Measurements from ENCODE around the gene SLC39A12. TPM values are rescaled to one million over a fixed set of nuclear protein-coding genes. Genes with fewer than 3 reads are reported as not detected.
A peak's percentile ranks its signal among the peaks of the same experiment; 100 is the strongest.

Gene SLC39A12
- total RNA-seq, 8 experiments from 2014 or later = 0.10 to 2.1 (median 0.11) TPM; not detected in 5

DNA sequence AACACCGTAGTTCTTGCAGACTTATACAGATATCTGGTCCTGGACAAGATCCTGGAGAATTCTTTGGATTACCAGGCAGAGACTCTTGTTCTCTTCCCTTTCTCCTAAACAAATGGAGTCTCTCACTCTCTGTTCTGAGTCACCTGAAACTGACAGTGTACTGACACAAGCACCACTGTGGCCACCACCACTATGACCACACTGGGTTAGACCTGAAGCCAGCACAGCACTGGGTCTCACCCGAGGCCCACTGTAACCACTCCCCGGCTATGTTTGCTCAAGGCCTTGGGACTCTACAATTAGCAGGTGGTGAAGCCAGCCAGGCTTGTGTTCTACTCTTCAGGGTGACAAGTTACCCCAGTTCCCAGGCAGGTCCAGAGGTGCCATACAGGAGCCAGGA, 22.8 kb downstream of the SLC39A12 start:
- H3K27ac ChIP-seq = no peak overlapping the region
- ATAC-seq (replicated peaks in 6 of 8) = no peak
- WGBS, 10 experiments = 50 to 100% (median 77%) methylated on average over 1 to 3 of the region's 3 CpGs; no CpG with 5 or more reads in 4 of the 10 experiments
- H3K4me3 ChIP-seq = no peak overlapping the region
- in situ Hi-C loops (cut with MboI; ENCODE audit: low pct_unique_long_range_greater_than_20kb in 2 of 9, low sequenced_read_pairs in 9 of 9, unreplicated experiment in 9 of 9) = no loop called here
- H3K4me1 ChIP-seq (replicated peaks in 1 of 2) = no peaks in the 10 kb centered on the region

DNA sequence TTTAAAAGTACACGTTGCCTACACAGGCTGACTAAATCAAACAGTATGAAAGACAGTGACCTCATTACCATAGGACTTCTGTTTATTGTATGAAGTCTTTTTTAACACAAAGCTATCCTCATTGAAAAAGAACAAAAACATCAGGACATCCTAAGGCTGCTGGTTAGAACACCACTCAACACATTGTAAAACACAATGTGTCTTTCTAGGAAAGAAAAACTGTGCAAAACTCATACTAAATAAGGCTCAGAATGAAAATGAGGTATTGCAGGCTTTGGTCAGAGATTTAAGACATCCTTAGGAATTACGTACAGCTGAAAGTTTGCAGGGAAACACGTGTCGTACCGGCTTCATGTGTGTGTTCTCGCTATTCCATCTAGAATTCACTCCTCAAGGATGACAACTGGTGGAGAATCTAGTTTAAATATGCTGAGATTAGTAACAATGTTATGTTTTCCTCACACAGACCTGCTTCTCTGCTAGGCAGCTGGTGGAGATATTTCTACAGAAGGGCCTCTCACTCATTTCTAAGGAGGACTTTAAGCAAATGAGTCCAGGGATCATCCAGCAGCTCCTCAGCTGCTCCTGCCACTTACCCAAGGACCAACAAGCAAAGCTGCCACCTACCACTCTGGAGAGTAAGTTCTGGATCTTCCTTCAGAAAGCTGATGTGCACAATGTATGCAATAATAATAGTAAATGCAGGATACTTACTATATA, 29.3 kb downstream of the SLC39A12 start:
- ATAC-seq (replicated peaks in 6 of 8) = peak in 4 of 8 experiments; percentile 16 to 85 (median 50)
- 0 to 86% (median 46%) methylated on average over 1 to 6 of the region's 6 CpGs; no CpG with 5 or more reads in 2 of the 10 experiments for WGBS, 10 experiments
- Histone ChIP-seq H3K4me1 (replicated peaks in 1 of 2) (no peaks in the 10 kb centered on the region), H3K4me3 (no peak overlapping the region), H3K27ac (no peak overlapping the region)
- in situ Hi-C loops (cut with MboI; ENCODE audit: low pct_unique_long_range_greater_than_20kb in 2 of 9, low sequenced_read_pairs in 9 of 9, unreplicated experiment in 9 of 9) = no loop called here

DNA sequence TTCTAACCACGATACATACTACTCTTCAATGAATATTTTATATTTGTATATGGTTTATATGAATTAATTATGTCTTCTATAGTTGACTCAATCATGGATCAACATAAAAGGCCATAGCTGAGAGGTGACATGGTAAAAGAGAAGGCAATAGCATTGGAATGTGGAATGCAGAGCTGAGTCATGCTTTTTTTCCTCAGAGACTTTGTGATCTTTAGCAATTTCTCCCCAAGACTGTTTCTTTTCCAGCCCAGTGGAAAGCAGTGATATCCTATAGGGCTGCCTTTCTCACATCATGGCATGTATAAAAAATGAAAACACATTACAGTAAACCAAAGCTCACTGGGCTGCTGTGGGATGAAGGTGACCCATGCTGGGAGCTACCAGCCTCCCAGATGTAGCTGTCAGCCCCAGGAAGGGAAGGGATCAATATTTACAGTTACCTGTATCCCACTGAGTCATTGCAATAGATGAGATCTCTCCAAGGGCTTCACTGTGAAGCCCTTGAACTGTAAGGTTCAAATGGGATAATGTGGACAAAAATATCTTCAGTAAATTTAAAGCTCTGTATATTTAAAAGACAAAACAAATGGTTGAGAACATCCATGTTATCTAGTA, 30.2 kb downstream of the SLC39A12 start:
- peak in 4 of 8 experiments; percentile 21 to 48 (median 37) for ATAC-seq (replicated peaks in 6 of 8)
- no peak overlapping the region for H3K27ac ChIP-seq
- WGBS, 10 experiments = 67 to 100% (median 100%) methylated on average over 1 of the region's 1 CpG; no CpG with 5 or more reads in 7 of the 10 experiments
- in situ Hi-C loops (cut with MboI; ENCODE audit: low pct_unique_long_range_greater_than_20kb in 2 of 9, low sequenced_read_pairs in 9 of 9, unreplicated experiment in 9 of 9) = no loop called here
- H3K4me3 ChIP-seq = no peak overlapping the region
- no peaks in the 10 kb centered on the region for H3K4me1 ChIP-seq (replicated peaks in 1 of 2)

DNA sequence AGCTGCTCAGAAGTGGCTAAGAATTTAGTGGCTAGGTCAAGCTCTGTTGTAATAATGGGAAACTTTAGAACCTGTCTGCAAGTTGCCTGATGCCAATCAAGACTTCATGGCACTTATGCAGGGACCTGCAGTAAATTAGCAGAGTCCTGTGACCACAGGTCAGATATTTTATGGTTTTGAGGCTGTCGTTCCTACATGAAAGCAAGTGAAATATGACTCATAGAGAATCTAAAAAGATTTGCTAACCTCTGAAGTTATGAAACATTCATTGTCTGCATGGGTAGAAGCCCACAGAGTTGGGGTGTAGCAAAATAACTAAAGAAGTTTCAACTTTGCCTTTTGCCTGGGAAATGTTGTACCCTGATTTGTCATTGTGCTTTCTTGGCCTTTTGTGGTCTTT, 32.3 kb downstream of the SLC39A12 start:
- ATAC-seq (replicated peaks in 6 of 8) = no peak
- WGBS, 10 experiments = 0 to 80% (median 50%) methylated on average over 1 of the region's 1 CpG; no CpG with 5 or more reads in 7 of the 10 experiments
- H3K27ac ChIP-seq = no peak overlapping the region
- in situ Hi-C loops (cut with MboI; ENCODE audit: low pct_unique_long_range_greater_than_20kb in 2 of 9, low sequenced_read_pairs in 9 of 9, unreplicated experiment in 9 of 9) = no loop called here
- no peak overlapping the region for H3K4me3 ChIP-seq
- H3K4me1 ChIP-seq (replicated peaks in 1 of 2) = no peaks in the 10 kb centered on the region

DNA sequence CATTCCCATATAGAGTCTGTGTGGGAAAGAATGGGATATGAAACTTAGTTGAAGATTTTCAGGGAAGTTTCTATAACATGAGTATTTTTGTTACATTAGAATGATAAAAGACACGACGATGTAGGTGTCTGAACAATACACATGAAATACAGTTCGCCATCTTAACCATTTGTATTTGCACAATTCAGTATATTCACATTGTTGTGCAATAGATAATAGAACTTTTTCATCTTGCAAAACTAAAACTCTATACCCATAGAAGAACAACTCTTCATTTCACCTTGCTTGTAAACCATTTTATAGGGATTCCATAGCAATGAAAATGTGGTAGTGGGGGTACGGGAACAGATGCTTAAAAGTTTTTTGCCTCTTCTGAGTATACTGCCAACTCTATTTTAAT, 32.8 kb downstream of the SLC39A12 start:
- Histone ChIP-seq H3K27ac (no peak overlapping the region), H3K4me3 (no peak overlapping the region), H3K4me1 (replicated peaks in 1 of 2) (no peaks in the 10 kb centered on the region)
- no peak for ATAC-seq (replicated peaks in 6 of 8)
- in situ Hi-C loops (cut with MboI; ENCODE audit: low pct_unique_long_range_greater_than_20kb in 2 of 9, low sequenced_read_pairs in 9 of 9, unreplicated experiment in 9 of 9) = no loop called here
- 53 to 97% (median 87%) methylated on average over 2 to 4 of the region's 4 CpGs; no CpG with 5 or more reads in 1 of the 10 experiments for WGBS, 10 experiments

DNA sequence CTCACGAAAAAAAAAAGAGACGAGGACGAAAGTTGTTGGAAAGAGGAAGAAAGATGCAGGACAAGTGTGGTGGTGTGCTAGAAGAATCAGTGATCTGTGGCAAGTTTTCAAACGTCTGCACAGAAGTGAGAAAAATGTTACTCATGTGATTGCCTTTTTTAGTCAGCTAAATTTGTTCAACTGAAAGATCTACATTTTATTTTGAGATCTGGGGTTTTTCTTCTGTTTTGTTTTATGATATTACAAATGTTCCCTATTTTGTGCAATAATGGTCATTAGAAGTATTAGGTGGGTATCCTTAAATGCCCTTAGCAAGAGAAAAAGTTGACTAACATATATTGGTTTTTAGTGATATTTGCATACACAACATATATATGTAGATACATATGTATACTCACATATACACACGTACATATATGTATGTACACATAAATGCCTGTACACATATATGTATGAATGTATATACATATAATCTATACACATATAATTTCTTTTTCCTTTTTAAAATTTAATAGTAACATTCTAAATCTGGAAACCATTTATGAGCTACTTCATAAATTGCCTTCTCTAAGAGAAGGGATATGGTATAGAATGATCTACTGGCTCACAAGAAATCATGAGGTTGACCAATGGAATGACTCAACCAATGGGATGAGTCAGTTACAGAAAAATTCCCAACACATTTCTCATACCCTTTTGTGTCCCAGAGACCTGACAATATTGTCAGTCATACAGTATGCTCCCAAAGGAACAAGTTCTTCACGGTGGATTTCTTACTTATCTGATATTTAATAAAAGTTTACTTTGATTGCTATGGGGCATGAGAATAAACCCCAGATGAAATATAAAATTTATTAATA, 38.4 kb downstream of the SLC39A12 start:
- in situ Hi-C loops (cut with MboI; ENCODE audit: low pct_unique_long_range_greater_than_20kb in 2 of 9, low sequenced_read_pairs in 9 of 9, unreplicated experiment in 9 of 9) = no loop called here
- Histone ChIP-seq H3K4me3 (no peak overlapping the region), H3K27ac (no peak overlapping the region), H3K4me1 (replicated peaks in 1 of 2) (no peaks in the 10 kb centered on the region)
- WGBS, 10 experiments = 25 to 100% (median 70%) methylated on average over 1 to 5 of the region's 6 CpGs
- peak in 1 of 8 experiments; percentile 56 for ATAC-seq (replicated peaks in 6 of 8)

DNA sequence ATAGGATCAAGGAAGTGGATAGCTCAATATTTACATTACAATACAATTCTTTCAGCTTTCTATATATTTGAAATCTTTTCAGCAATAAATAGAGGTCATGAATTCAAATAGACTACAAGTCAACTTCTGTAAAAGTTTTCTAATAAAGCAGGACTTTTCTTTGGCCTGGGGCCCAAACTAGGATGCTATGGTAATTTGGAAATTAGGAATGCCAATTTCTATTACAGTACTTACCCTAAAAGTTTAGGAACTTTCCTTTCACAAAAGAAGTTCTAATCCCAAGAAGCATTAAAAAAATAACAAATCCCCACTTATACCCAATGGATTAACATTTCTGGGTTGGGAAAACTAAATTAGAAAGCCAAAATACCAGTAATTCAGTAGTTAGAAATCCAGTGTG, 40.5 kb downstream of the SLC39A12 start:
- in situ Hi-C loops (cut with MboI; ENCODE audit: low pct_unique_long_range_greater_than_20kb in 2 of 9, low sequenced_read_pairs in 9 of 9, unreplicated experiment in 9 of 9) = no loop called here
- Histone ChIP-seq H3K4me3 (no peak overlapping the region), H3K4me1 (replicated peaks in 1 of 2) (no peaks in the 10 kb centered on the region), H3K27ac (no peak overlapping the region)
- ATAC-seq (replicated peaks in 6 of 8) = no peak

DNA sequence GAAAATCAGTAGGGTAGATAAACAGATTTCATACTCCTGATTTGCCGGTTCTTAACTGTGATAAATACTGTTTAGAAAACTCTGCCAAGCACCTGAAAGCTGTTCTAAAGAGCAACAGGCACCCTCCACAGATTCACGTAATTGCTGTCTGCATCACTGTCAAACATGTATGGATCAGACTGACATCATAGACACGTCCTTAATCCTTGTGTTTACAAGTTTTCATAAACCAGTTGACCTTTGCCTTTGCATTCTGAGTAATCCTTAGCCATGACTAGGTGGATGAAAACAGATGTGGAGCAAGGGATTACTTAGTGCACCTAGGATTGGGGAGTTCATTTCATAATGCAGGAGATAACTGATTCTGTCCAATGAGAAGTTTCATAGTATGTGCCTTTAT, 41.6 kb downstream of the SLC39A12 start:
- in situ Hi-C loops (cut with MboI; ENCODE audit: low pct_unique_long_range_greater_than_20kb in 2 of 9, low sequenced_read_pairs in 9 of 9, unreplicated experiment in 9 of 9) = no loop called here
- no peak overlapping the region for H3K4me3 ChIP-seq
- no peaks in the 10 kb centered on the region for H3K4me1 ChIP-seq (replicated peaks in 1 of 2)
- no peak for ATAC-seq (replicated peaks in 6 of 8)
- WGBS, 10 experiments = 27 to 95% (median 70%) methylated on average over 1 to 3 of the region's 3 CpGs; no CpG with 5 or more reads in 1 of the 10 experiments
- H3K27ac ChIP-seq = no peak overlapping the region

DNA sequence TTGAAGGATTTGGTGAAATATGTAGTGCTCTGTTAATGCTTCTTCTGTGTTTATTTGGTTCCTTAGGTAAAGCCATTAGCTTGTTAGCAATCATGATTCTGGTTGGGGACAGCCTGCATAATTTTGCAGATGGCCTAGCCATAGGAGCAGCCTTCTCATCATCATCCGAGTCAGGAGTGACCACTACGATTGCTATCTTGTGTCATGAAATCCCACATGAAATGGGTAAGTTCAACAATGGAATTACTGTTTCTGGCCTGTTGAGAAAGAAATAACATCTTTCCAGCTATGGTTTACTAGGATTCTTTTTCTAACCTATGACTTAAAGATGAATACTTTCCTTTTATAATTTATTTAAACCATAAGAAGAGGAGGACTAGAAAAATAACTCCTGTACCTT, 48.9 kb downstream of the SLC39A12 start:
- no peak for ATAC-seq (replicated peaks in 6 of 8)
- H3K4me3 ChIP-seq = no peak overlapping the region

DNA sequence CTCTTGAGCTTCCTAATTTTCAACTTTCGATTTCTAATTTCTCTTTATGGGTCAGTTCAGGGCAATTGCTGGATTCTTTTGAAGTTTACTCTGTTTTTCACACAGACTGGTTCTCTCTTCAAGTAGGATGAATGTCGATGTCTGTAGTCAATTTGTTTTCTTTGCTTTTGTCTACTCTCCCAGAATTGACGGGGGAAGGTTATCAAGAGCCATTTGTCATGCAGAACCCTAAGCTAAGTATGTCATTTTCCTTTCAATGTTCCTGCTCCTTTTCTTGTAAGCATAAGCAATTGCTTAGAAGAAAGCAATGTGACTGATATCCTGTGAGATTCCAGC, 53.7 kb downstream of the SLC39A12 start:
- in situ Hi-C loops (cut with MboI; ENCODE audit: low pct_unique_long_range_greater_than_20kb in 2 of 9, low sequenced_read_pairs in 9 of 9, unreplicated experiment in 9 of 9) = no loop called here
- WGBS, 10 experiments = 0 to 27% (median 15%) methylated on average over 1 to 3 of the region's 3 CpGs
- ATAC-seq (replicated peaks in 6 of 8) = peak in 3 of 8 experiments; percentile 43 to 48 (median 46)
- peaks cover 8 to 15% of the 10 kb centered on the region in 2 donors for H3K4me1 ChIP-seq (replicated peaks in 1 of 2)
- no peak overlapping the region for H3K27ac ChIP-seq
- H3K4me3 ChIP-seq = no peak overlapping the region

More for the DNA sequence above, 48.9 kb downstream of the SLC39A12 start:
- Histone ChIP-seq H3K4me1 (replicated peaks in 1 of 2) (peaks cover 4% of the 10 kb centered on the region in 2 donors), H3K27ac (no peak overlapping the region)
- in situ Hi-C loops (cut with MboI; ENCODE audit: low pct_unique_long_range_greater_than_20kb in 2 of 9, low sequenced_read_pairs in 9 of 9, unreplicated experiment in 9 of 9) = no loop called here
- 25 to 100% (median 80%) methylated on average over 1 to 2 of the region's 2 CpGs; no CpG with 5 or more reads in 1 of the 10 experiments for WGBS, 10 experiments

DNA sequence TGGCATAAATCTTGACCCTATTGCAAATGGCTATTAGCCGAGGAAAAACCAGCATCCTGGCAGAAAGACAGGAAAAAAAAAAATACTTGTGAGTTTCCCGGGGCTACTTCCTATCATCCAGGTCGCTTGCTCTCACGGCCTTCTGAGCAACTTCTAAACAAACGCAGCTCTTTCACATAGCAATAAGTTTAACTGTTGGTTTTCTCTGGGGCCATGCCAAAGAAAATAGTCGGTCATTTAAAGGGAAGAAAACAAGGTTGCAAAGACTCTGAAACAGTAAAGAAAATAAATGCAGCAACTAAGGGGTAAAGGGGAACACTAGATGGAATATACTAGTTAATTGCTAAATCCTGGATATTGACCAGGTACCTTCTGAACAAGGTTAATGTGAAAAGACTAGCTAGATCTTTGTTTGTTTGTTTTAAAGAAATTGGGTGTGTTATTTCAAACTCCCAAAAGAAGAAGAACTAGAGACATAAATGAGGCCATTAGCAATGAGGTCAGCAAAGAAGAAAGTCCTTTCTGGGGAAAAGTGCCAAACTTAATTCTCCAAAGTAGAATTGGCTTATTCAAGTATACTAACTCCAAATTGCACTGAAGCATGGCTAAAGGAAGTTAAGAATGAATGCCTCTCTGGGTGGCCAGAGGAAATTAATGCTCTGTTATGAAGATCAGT, 54.2 kb downstream of the SLC39A12 start:
- peak in 4 of 8 experiments; percentile 23 to 93 (median 52) for ATAC-seq (replicated peaks in 6 of 8)
- Histone ChIP-seq H3K4me3 (no peak overlapping the region), H3K27ac (no peak overlapping the region), H3K4me1 (replicated peaks in 1 of 2) (peaks cover 8 to 15% of the 10 kb centered on the region in 2 donors)
- 0 to 83% (median 5%) methylated on average over 1 to 6 of the region's 6 CpGs for WGBS, 10 experiments
- in situ Hi-C loops (cut with MboI; ENCODE audit: low pct_unique_long_range_greater_than_20kb in 2 of 9, low sequenced_read_pairs in 9 of 9, unreplicated experiment in 9 of 9) = no loop called here

DNA sequence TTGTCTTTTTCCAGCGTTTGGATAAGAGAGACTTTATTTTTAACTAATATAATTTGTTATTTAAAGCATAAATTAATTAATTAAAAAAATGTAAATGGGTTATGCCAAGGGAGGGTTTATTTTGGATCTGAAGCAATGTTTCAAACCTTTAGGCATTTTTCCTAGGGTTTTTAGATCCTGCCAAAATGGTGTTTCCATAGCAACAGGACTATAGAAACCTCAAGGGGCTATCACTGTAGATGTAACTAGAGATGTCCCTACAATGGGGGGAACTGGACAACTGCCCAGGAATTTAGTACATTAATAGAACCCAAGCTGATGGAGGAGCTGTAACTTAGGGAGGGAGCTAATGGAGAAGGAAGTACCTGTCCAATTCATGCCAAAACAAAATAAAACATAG, 57.3 kb downstream of the SLC39A12 start:
- no peak overlapping the region for H3K27ac ChIP-seq
- peaks cover 8 to 15% of the 10 kb centered on the region in 2 donors for H3K4me1 ChIP-seq (replicated peaks in 1 of 2)
- no peak overlapping the region for H3K4me3 ChIP-seq
- 0 to 100% (median 72%) methylated on average over 1 of the region's 1 CpG; no CpG with 5 or more reads in 2 of the 10 experiments for WGBS, 10 experiments
- ATAC-seq (replicated peaks in 6 of 8) = no peak
- in situ Hi-C loops (cut with MboI; ENCODE audit: low pct_unique_long_range_greater_than_20kb in 2 of 9, low sequenced_read_pairs in 9 of 9, unreplicated experiment in 9 of 9) = no loop called here

Measured in motor neuron (in vitro differentiated cells).